HFF-Myc (cell line): Measurements from ENCODE around the gene HS1BP3.

Source experiments
- DNase-seq: peaks from one replicate; pipeline ENCODE4 v3.0.0-alpha.2; 2011; ENCODE audit warnings: low read depth; ENCODE audit errors: extremely low read depth
- H3K4me3 ChIP-seq: replicated peaks from 2 replicates; pipeline ENCODE4 v1.5.1; 2011; ENCODE audit warnings: low read depth, mild to moderate bottlenecking, control low read depth, low read length
- TF ChIP-seq, protein P1 (sequence below): IDR thresholded peaks from 2 replicates; pipeline ENCODE4 v1.5.1; 2012; ENCODE audit warnings: mild to moderate bottlenecking, low read depth, low read length, control low read depth; ENCODE audit errors: missing control alignments

The HS1BP3 gene

DNA sequence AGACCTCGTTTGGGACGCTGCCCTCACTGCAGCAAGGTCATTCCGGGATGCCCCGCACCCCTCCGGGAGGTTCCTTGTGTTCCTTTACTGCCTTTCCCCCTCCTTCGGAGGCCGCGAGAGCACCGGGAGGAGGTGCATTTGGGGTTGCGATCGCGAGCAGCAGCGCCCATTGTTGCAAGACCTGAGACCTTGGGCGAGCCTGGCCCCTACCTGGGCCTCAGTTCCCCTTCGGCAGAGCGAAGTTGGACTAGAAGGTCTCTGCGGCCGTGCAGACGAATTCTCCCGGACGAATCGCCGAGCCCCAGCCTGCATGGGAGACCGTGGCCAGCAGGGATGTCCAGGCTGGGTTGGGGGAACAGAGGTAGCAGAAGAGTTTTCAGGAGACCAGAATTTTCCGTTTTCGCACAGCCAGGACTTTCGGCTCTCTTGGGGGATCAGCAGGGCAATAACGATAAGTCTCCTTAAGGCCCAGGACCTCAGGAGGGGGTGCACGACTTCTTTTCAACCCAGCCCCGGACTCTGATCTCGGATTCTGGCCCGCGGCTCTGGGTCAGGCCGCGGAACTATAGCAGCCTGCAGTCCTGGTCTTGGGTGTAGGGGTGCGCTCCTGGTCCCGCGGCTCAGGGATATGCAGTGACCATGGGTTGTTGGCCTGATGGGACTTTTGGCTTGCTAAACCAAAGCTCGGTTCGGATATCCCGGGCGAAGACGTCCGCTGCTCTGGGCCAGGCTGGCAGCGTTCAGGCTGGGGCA lies 18.8 kb upstream of the HS1BP3 start:
- TF ChIP-seq, protein P1, sequence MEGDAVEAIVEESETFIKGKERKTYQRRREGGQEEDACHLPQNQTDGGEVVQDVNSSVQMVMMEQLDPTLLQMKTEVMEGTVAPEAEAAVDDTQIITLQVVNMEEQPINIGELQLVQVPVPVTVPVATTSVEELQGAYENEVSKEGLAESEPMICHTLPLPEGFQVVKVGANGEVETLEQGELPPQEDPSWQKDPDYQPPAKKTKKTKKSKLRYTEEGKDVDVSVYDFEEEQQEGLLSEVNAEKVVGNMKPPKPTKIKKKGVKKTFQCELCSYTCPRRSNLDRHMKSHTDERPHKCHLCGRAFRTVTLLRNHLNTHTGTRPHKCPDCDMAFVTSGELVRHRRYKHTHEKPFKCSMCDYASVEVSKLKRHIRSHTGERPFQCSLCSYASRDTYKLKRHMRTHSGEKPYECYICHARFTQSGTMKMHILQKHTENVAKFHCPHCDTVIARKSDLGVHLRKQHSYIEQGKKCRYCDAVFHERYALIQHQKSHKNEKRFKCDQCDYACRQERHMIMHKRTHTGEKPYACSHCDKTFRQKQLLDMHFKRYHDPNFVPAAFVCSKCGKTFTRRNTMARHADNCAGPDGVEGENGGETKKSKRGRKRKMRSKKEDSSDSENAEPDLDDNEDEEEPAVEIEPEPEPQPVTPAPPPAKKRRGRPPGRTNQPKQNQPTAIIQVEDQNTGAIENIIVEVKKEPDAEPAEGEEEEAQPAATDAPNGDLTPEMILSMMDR, result no peak
- H3K4me3 ChIP-seq, result no peak overlapping the region
- no peak for DNase-seq

DNA sequence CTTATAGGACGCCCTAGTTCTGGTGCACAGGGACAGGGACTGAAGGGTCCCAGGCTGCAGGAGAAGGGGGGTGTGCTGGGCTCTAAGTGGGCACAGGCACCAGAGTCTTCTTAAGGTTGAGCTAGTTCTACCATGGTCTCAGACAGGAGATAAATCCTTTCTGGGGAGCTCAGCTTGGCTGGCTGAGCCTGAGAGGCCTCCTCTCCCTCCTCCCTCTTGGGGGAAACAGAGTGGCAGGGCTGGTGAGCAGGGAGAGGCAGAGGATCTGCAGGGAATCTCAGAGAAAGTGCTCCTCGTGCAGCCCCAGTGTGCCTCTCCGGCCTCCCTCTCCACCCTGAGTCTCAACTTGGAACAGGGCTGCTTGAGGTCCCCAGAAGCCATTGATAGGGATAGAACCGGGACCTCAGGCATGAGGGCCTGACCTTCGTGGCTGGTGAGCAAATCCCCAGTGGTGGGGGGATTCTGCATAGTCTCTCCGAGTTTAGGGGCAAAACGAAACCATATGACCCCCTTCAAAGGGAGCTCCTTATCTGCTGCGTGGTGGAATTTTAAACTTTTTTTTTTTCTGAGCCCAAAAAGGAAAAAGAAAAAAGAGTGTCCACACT lies 18.1 kb upstream of the HS1BP3 start:
- TF ChIP-seq, protein P1, result no peak
- H3K4me3 ChIP-seq, result no peak overlapping the region
- DNase-seq, result no peak

DNA sequence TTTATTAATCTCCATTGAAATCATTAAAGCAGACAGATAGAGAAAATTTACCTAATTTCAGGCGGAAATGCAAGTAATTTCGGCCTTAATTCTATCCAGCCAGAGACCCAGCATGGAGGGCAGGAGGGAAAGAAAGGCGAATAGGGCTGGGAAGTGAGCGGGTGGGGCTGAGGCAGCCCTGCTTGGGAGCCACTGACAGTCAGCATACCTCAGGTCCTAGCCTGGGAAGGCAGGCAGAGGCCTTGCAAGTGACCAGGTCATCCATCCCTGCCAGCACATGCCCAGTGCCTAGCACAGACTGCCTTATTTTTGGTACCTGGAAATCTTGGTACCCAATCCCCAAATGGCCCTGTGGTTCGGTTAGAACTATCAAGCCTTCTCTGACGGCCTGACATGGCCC lies 17.6 kb upstream of the HS1BP3 start:
- H3K4me3 ChIP-seq, result no peak overlapping the region
- TF ChIP-seq, protein P1, result no peak
- no peak for DNase-seq

DNA sequence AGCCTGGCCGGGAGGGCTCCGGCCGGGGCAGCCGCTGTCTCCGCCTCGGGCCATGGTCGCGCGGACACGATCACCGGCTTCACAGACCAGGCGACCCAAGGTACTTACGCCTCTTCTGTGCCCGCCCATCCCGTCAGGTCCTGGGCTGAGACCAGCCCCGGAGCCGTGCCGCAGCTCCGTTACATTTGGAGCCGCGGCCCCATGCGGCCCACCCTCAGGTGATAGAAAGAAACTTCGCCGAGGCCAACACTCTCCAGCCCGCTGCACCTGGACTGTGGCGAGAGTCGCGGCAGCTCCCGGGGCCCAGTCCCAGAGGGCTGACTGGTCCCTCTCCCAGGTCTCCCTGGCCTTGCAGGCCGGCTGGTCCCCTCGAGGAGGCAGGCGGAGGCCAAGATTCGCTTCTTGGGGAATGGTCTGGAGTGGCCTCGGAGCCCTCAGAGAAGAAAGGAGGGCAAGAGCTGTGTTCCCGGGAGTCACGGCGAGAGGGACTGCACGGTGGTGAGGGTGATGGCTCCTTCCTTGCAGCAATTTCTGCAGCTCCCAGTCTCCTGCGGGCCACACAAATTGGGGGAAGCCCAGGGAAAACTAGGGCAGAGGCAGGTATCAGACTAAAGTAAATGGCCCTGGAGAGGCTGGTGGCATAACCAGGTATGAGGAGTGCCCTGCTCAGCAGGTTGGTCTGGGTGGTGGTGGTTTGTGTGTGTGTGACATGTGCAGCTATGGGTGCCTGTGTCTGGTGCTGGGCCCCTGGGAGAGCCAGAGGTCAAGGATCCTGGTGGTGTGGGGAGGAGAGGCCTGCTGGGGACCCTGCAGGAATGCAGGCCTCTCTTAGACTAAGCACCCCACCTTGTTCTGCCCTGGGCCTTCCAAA lies 16.9 kb upstream of the HS1BP3 start:
- H3K4me3 ChIP-seq, result peak overlapping the region; percentile 29
- TF ChIP-seq, protein P1, result no peak
- DNase-seq, result no peak

DNA sequence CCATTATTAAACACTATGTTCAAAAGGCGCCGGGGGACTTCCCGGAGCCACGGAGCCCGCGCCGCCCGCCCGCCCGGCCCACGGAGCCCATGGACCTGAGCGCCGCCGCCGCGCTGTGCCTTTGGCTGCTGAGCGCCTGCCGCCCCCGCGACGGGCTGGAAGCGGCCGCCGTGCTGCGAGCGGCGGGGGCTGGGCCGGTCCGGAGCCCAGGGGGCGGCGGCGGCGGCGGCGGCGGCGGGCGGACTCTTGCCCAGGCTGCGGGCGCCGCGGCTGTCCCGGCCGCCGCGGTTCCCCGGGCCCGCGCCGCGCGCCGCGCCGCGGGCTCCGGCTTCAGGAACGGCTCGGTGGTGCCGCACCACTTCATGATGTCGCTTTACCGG lies 16.2 kb upstream of the HS1BP3 start:
- DNase-seq, result no peak
- H3K4me3 ChIP-seq, result peak overlapping the region; percentile 29
- TF ChIP-seq, protein P1, result no peak

DNA sequence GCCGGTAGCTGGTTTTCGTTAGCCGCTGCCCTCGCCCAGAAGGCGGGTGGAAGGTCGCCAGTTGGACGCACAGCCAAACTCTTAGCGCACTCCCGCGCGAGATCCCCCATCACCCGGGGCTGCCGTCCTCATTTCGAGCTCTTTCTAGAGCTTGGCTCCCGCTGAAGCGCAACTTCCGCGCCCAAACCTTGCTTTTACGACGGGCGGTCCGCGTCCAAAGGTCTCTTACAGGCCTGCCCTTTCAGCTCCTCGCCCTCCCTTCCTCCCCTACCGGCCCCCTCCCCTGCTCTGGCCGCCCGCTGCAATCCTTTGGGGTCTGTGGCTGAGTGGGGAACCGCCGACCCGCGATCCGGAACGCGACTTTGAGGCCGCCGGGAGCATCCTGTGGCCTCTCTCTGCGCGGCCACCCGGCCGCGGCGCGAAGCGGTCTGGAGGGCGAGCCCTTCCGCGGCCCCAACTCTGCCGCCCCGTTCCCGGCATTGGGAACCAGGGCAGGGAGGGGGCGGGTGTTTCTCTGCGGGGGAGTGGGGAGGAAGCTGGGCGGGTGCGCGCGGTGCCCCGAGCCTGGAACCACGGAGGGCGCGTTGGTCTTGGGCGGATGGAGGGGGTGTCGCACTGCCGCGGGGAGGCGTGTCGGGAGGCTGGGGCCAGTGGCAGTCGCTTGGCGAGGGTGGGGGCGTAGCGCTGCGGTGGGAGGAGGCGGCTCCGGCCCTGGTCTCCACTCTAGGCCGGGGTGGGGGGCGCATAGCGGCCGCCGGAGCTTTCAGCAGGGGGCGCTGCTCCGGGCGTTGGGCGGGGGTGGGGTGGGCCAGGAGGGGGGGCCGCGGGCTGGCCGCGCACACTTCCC lies 15.6 kb upstream of the HS1BP3 start, which contains the start of gene GDF7:
Gene GDF7 (plus strand): TSS at position 841 of the 847 bp plus-strand sequence. CDS start 96 bp downstream, outside the sequence.
- TF ChIP-seq, protein P1, result peak; percentile 24
- DNase-seq, result no peak
- peak within 1 kb of the TSS; percentile 32 for H3K4me3 ChIP-seq
